ENCODE data around the gene ZNF669. TPM values are rescaled to one million over a fixed set of nuclear protein-coding genes. Genes with fewer than 3 reads are reported as not detected.

Gene ZNF669
- total RNA-seq, 4 donors from 2014 or later: 5.3 to 10.7 (median 7.1) TPM

- H3K4me1 ChIP-seq: no peaks in the 10 kb centered on the region
- ATAC-seq: no peak
- 13 to 89% methylated on average over 3 of the region's 17 CpGs for WGBS, 2 donors (ENCODE audit: low coverage in 1 of 2)
Measured at GRCh38 chr1:247089616-247090375, 14.4 kb downstream of the ZNF669 start.

GRCh38 chr1:247088967-247089366, 15.2 kb downstream of the ZNF669 start:
- 80 to 86% methylated on average over 1 of the region's 4 CpGs for WGBS, 2 donors (ENCODE audit: low coverage in 1 of 2)
- Histone ChIP-seq H3K9me3 (peaks cover 0 to under 1% (median 0%) of the 10 kb centered on the region in 3 donors), H3K4me3 (no peak overlapping the region), H3K27me3 (no peaks in the 10 kb centered on the region), H3K27ac (no peak overlapping the region), H3K36me3 (no peaks in the 10 kb centered on the region), H3K4me1 (no peaks in the 10 kb centered on the region)
- TF ChIP-seq EP300 (IDR thresholded peaks at IDR 0.05): no peak
- no peak for TF ChIP-seq CTCF (IDR thresholded peaks at IDR 0.05)
- TF ChIP-seq POLR2A (IDR thresholded peaks at IDR 0.05): no peak
- no peak for TF ChIP-seq POLR2AphosphoS5 (IDR thresholded peaks at IDR 0.05)
- no peak for ATAC-seq

More at GRCh38 chr1:247089616-247090375, 14.4 kb downstream of the ZNF669 start:
- H3K27ac ChIP-seq: no peak overlapping the region
- no peaks in the 10 kb centered on the region for H3K9me3 ChIP-seq
- no peaks in the 10 kb centered on the region for H3K27me3 ChIP-seq
- no peak overlapping the region for H3K4me3 ChIP-seq
- TF ChIP-seq CTCF (IDR thresholded peaks at IDR 0.05): no peak
- TF ChIP-seq POLR2AphosphoS5 (IDR thresholded peaks at IDR 0.05): no peak
- no peak for TF ChIP-seq POLR2A (IDR thresholded peaks at IDR 0.05)
- TF ChIP-seq EP300 (IDR thresholded peaks at IDR 0.05): no peak
- no peaks in the 10 kb centered on the region for H3K36me3 ChIP-seq

- H3K36me3 ChIP-seq: no peaks in the 10 kb centered on the region
- no peak for TF ChIP-seq POLR2AphosphoS5 (IDR thresholded peaks at IDR 0.05)
- no peak for TF ChIP-seq EP300 (IDR thresholded peaks at IDR 0.05)
- no peak for TF ChIP-seq POLR2A (IDR thresholded peaks at IDR 0.05)
- no peak for TF ChIP-seq CTCF (IDR thresholded peaks at IDR 0.05)
- no peak overlapping the region for H3K4me3 ChIP-seq
- no peak overlapping the region for H3K27ac ChIP-seq
- WGBS, 2 donors (ENCODE audit: low coverage in 1 of 2): no CpG with 5 or more reads among the region's 1 CpG
- ATAC-seq: no peak
- H3K9me3 ChIP-seq: peaks cover 0 to 6% (median 0%) of the 10 kb centered on the region in 3 donors
- no peaks in the 10 kb centered on the region for H3K27me3 ChIP-seq
- no peaks in the 10 kb centered on the region for H3K4me1 ChIP-seq
Measured at GRCh38 chr1:247087256-247087655, 16.9 kb downstream of the ZNF669 start.

- no peaks in the 10 kb centered on the region for H3K36me3 ChIP-seq
- no peak overlapping the region for H3K4me3 ChIP-seq
- TF ChIP-seq EP300 (IDR thresholded peaks at IDR 0.05) (no peak), POLR2A (IDR thresholded peaks at IDR 0.05) (no peak), CTCF (IDR thresholded peaks at IDR 0.05) (no peak), POLR2AphosphoS5 (IDR thresholded peaks at IDR 0.05) (no peak)
- H3K27ac ChIP-seq: no peak overlapping the region
- no peaks in the 10 kb centered on the region for H3K27me3 ChIP-seq
- peaks cover 0 to 6% (median 0%) of the 10 kb centered on the region in 3 donors for H3K9me3 ChIP-seq
- H3K4me1 ChIP-seq: no peaks in the 10 kb centered on the region
- no CpG with 5 or more reads among the region's 8 CpGs for WGBS, 2 donors (ENCODE audit: low coverage in 1 of 2)
- ATAC-seq: no peak
Measured at GRCh38 chr1:247085310-247085709, 18.8 kb downstream of the ZNF669 start.

GRCh38 chr1:247084771-247085170, 19.4 kb downstream of the ZNF669 start:
- H3K27me3 ChIP-seq: no peaks in the 10 kb centered on the region
- no peak overlapping the region for H3K27ac ChIP-seq
- no peaks in the 10 kb centered on the region for H3K4me1 ChIP-seq
- TF ChIP-seq POLR2AphosphoS5 (IDR thresholded peaks at IDR 0.05) (no peak), POLR2A (IDR thresholded peaks at IDR 0.05) (no peak), EP300 (IDR thresholded peaks at IDR 0.05) (no peak), CTCF (IDR thresholded peaks at IDR 0.05) (no peak)
- no peaks in the 10 kb centered on the region for H3K36me3 ChIP-seq
- no peak for ATAC-seq
- WGBS, 2 donors (ENCODE audit: low coverage in 1 of 2): 85 to 94% methylated on average over 5 to 8 of the region's 8 CpGs
- H3K4me3 ChIP-seq: no peak overlapping the region
- H3K9me3 ChIP-seq: peaks cover 0 to 6% (median 0%) of the 10 kb centered on the region in 3 donors

Data from gastroesophageal sphincter (tissue), 4 donors.